OCI-LY1 (cell line): ENCODE data around the gene NPAS3.

Experiments
- H2AFZ ChIP-seq: fragments of 200-600 bp; sonication (generic), shearing (Covaris generic); 2 replicates; pipeline ENCODE4 v1.6.0; 2014; ENCODE audit warnings: antibody characterized with exemption, mild to moderate bottlenecking, low read length
- H3F3A ChIP-seq: fragments of 200-600 bp; sonication (generic), shearing (Covaris generic); 2 replicates; pipeline ENCODE4 v1.6.0; 2014; ENCODE audit warnings: mild to moderate bottlenecking, antibody characterized with exemption, low read length, moderate library complexity; ENCODE audit not compliant: insufficient read depth
- H3K27ac ChIP-seq: fragments of 200-600 bp; sonication (generic); 2 replicates; pipeline ENCODE4 v1.5.1; 2014; ENCODE audit warnings: low read length, mixed run types, mild to moderate bottlenecking, low read depth; ENCODE audit not compliant: poor library complexity, severe bottlenecking
- H3K27me3 ChIP-seq: fragments of 200-600 bp; sonication (generic); 2 replicates; pipeline ENCODE4 v1.6.0; 2014; ENCODE audit warnings: antibody characterized with exemption, mild to moderate bottlenecking, low read length, moderate library complexity; ENCODE audit not compliant: insufficient read depth
- H3K36me3 ChIP-seq: fragments of 200-600 bp; sonication (generic); 2 replicates; pipeline ENCODE4 v1.6.1; 2014; ENCODE audit warnings: mild to moderate bottlenecking, antibody characterized with exemption, low read length, moderate library complexity, mixed read lengths; ENCODE audit not compliant: insufficient read depth
- H3K4me1 ChIP-seq: fragments of 200-600 bp; sonication (generic); 2 replicates; pipeline ENCODE4 v1.5.1; 2014; ENCODE audit warnings: mild to moderate bottlenecking, low read length, moderate library complexity; ENCODE audit not compliant: insufficient read depth, severe bottlenecking
- H3K4me2 ChIP-seq: fragments of 200-600 bp; sonication (generic), shearing (Covaris generic); 2 replicates; pipeline ENCODE4 v1.6.1; 2014; ENCODE audit warnings: low read length
- H3K4me3 ChIP-seq: fragments of 200-600 bp; sonication (generic); 2 replicates; pipeline ENCODE4 v1.5.1; 2014; ENCODE audit warnings: low read length, low read depth, mild to moderate bottlenecking, mixed read lengths; ENCODE audit not compliant: poor library complexity, severe bottlenecking
- H3K79me2 ChIP-seq: fragments of 200-600 bp; shearing (Covaris generic); 2 replicates; pipeline ENCODE4 v1.6.1; 2016; ENCODE audit warnings: mixed run types, low read length, mixed read lengths; ENCODE audit not compliant: insufficient read depth
- H3K9ac ChIP-seq: fragments of 200-600 bp; sonication (generic), shearing (Covaris generic); 2 replicates; pipeline ENCODE4 v1.6.1; 2014; ENCODE audit warnings: mild to moderate bottlenecking, low read length, mixed read lengths
- H3K9me2 ChIP-seq: fragments of 200-600 bp; sonication (generic), shearing (Covaris generic); 2 replicates; pipeline ENCODE4 v1.6.1; 2014; ENCODE audit warnings: low read depth, mild to moderate bottlenecking, low read length, mixed read lengths
- H3K9me3 ChIP-seq: fragments of 200-600 bp; shearing (Covaris generic); 2 replicates; pipeline ENCODE4 v1.6.1; 2014; ENCODE audit warnings: low read length, mixed read lengths
- H4K20me1 ChIP-seq: fragments of 200-600 bp; sonication (generic), shearing (Covaris generic); 2 replicates; pipeline ENCODE4 v1.6.0; 2016; ENCODE audit warnings: mild to moderate bottlenecking, low read length; ENCODE audit not compliant: insufficient read depth
- CTCF ChIP-seq: fragments of 200-600 bp; sonication (generic), shearing (Covaris generic); IDR thresholded peaks from 2 replicates; pipeline ENCODE4 v1.5.1; 2017; ENCODE audit warnings: mild to moderate bottlenecking, antibody characterized with exemption, low read length, moderate library complexity, mixed read lengths
- EZH2 ChIP-seq: fragments of 200-600 bp; sonication (generic), shearing (Covaris generic); IDR thresholded peaks from 2 replicates; pipeline ENCODE4 v1.8.0; 2017; ENCODE audit warnings: borderline replicate concordance, mixed run types, mild to moderate bottlenecking, antibody characterized with exemption, low read length, moderate library complexity, mixed read lengths

The NPAS3 gene

GRCh38 chr14:33733310-33733709 is 794.6 kb downstream of the NPAS3 start:
- Histone ChIP-seq H2AFZ (no peak overlapping the region), H3K4me1 (no peaks in the 10 kb centered on the region), H3K4me2 (no peak overlapping the region), H3K27ac (no peak overlapping the region), H3K36me3 (no peaks in the 10 kb centered on the region), H3K9ac (no peak overlapping the region), H3F3A (no peaks in the 10 kb centered on the region), H4K20me1 (no peaks in the 10 kb centered on the region), H3K27me3 (no peaks in the 10 kb centered on the region), H3K9me2 (no peaks in the 10 kb centered on the region), H3K79me2 (no peaks in the 10 kb centered on the region), H3K4me3 (no peak overlapping the region), H3K9me3 (no peaks in the 10 kb centered on the region)
- TF ChIP-seq EZH2, result no peak
- no peak for TF ChIP-seq CTCF

- Histone ChIP-seq H3K4me1 (no peaks in the 10 kb centered on the region), H3K9me2 (no peaks in the 10 kb centered on the region), H2AFZ (no peak overlapping the region), H3F3A (no peaks in the 10 kb centered on the region), H3K36me3 (no peaks in the 10 kb centered on the region), H3K9me3 (no peaks in the 10 kb centered on the region), H3K27me3 (no peaks in the 10 kb centered on the region), H3K4me3 (no peak overlapping the region), H3K79me2 (no peaks in the 10 kb centered on the region), H3K4me2 (no peak overlapping the region), H3K27ac (no peak overlapping the region), H3K9ac (no peak overlapping the region), H4K20me1 (no peaks in the 10 kb centered on the region)
- no peak for TF ChIP-seq CTCF
- no peak for TF ChIP-seq EZH2
Measured at GRCh38 chr14:33733721-33734120, 795.0 kb downstream of the NPAS3 start.

- Histone ChIP-seq H3K36me3 (no peaks in the 10 kb centered on the region), H3K4me1 (no peaks in the 10 kb centered on the region), H3K27ac (no peak overlapping the region), H3K9ac (no peak overlapping the region), H3K4me2 (no peak overlapping the region), H4K20me1 (no peaks in the 10 kb centered on the region), H3K9me3 (no peaks in the 10 kb centered on the region), H3K4me3 (no peak overlapping the region), H3K79me2 (no peaks in the 10 kb centered on the region), H3K9me2 (no peaks in the 10 kb centered on the region), H3K27me3 (no peaks in the 10 kb centered on the region), H3F3A (no peaks in the 10 kb centered on the region), H2AFZ (no peak overlapping the region)
- TF ChIP-seq EZH2 (no peak), CTCF (no peak)
Measured at GRCh38 chr14:33734387-33734786, 795.7 kb downstream of the NPAS3 start.
